ENCODE results near the gene PRPF8. TPM values are rescaled to one million over a fixed set of nuclear protein-coding genes. Genes with fewer than 3 reads are reported as not detected.

Gene PRPF8
- total RNA-seq, 1 experiment from 2014 or later, result 65.7 TPM

DNA sequence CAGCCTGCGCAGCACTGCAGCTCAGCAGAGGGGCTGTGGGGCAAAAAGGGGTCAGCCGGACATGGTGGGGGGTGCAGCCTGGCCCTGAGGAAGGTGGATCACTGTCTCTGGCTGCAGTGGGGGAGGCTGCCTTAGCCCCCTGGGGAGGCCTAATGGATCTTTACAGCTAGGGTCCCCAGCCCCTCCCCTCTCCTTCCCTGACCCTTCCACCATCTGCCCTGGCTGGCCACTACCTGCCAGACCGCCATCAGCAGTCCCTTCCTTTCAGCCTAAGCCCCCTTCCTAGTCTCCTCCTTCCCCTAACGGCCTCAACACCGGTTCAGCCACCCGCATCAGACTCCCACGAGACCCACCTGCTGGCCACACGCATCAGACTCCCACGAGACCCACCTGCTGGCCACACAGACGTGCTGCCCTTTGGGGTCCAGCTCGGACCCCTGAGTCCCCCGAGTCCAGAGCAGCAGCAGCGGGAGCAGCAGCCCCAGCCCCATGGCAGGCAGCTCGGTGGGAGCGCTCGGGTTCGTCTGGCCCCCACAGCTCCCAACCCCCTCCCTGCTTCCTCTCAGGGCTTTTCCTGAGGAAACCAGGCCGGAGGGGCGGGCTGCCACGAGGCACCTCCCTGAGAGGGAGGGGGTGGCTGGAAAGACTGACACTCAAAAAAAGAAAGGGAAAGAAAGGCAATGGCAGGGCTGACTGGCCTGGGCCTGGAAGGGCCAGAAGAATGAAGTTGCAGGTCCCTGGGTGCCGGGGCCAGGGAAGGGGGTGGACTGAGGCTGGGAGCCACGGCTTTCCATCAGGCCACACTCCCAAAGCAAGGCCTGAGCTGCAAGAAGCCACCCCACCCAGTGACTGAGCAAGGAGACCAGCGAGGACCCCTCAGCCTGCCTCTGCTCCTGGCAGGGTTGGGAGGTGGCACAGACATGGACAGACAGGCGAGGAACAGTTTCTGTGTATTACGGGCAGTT, 39.2 kb downstream of the PRPF8 start, which contains the start of gene SCARF1:
TSS of gene SCARF1 (minus strand) at position 526 of the 965 bp plus-strand sequence. CDS start at position 491, 35 bp downstream.
- DNase-seq (ENCODE audit: low read depth), result no peak

DNA sequence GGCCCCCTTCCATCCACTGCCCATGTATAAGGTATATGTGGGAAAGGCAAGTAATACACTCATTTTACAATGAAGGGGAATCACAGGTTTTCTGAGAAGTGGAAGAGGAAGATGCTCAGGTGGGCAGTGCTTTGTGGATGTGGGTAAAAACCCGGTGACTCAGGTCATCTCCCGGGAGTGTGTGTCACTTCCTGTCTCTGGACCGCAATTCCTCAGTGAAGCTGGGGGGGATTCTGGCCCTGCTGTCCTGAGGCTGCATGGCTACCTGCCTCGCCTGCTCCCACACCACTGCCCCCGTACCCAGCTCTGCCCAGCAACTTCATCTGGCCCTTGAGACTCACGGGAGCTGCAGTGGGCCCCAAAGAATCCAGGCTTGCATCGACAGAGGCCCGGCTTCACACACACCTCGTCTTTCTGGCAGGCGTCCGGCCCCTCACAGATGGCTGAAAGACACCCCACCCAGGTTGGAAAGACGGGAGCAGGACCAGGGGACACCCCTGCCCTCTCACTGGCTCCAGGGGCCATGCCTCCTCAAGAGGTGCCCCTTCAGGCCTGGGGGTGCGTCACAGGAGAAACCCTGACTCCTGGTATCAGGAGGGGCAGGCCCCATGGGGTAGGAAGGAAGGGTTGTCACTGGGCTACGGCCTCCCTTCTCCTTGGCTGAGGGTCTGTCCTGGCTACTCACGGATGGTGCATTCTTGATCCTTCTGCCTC, 40.0 kb downstream of the PRPF8 start:
- peak; percentile 41 for DNase-seq (ENCODE audit: low read depth)

DNA sequence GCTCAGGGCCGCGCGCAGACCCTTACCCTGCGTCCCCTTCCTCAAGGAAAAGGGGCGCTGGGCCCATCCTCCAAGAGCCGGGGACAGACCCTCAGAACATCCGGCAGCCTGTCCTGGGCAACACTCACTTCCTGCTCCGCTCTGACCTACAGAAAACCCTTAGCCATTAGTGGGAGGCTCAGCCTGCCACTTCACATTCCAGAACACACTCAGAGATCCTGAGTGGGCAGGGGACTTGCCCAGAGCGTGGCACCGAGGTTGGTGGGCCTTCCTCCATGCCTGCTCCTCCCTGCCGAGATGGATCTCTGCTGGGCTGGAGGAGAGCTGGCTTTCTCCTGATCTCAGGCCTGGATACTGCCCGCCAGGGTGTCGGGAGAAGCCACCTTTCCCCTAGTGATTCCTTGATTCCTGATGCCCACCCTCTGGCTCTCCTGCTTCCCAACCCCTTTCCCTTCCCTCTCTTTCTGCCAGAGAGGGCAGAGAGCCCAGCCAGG, 40.6 kb downstream of the PRPF8 start:
- no peak for DNase-seq (ENCODE audit: low read depth)

DNA sequence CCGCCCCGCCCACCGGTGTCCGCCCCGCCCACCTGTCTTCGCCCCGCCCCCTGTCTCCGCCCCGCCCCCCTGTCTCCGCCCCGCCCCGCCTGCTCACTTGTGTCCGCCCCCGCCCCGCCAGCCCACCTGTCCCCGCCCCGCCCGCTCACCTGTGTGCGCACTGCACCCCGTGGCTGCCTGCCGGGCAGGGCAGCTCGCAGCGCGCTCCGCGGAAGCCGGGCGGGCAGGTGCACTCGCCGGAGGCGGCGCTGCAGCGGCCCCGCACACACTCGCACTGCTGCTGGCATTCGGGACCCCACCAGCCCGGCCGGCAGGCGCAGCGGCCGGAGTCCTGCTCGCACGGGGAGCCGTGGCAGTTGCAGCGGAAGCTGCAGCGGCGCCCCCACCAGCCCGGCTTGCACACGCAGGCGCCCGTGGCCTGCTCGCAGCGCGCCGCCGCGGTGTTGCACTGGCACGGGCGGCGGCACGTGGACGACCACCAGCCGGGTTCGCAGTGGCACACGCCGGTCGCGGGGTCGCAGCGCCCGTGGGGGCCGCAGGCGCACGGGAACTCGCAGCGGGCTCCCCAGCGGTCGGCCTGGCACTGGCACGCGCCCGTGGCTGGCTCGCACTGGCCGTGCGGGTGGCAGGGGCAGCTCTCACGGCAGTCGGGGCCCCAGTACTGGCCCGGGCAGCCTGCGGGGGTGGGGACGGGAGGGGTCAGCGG, 41.2 kb downstream of the PRPF8 start:
- peak; percentile 11 for DNase-seq (ENCODE audit: low read depth)

DNA sequence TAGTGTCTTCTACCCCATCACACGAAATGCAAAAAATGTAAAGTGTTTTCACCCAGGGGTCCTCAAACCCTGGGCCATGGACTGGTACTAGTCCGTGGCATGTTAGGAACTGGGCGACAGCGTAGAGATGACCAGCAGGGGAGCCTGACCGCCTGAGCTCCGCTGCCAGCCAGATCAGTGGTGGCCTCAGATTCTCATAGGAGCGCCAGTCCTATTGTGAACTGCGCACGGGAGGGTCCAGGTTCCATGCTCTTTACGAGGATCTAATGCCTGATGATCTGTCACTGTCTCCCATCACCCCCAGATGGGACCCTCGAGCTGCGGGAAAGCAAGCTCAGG, 43.6 kb downstream of the PRPF8 start:
- no peak for DNase-seq (ENCODE audit: low read depth)

DNA sequence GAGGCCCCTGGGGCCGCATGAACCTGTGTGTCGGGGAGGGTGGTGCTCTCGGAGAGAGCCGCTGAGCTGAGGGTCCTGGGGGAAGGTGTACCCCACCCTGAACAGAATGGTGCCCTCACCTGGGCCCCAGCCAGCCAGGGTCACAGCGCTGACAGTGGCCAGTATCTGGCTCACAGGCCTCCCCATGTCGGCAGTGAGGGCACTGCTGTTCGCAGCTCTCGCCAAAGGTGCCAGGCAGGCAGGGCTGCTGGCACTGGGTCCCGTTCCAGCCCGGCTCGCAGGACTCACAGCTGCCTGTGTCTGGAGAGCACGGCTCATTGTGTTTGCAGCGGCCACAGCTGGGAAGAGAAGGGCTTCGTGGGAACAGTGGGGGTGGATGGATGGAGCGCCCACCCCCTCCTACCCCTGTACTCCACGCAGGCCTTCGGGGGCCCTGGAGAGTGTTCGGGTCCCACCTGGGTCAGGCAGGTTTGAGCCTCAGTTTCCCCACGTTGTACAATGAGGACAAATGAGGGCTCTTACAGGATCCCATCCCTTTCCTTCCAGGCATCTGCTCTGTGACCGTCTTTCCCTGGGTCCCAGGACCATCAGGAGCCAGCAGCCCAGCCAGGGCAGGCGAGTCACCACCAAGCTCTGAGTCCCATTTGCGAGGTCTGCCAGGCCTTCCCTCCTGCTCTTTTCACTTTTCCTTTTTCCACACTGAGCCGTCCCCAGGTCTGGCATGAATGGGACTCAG, 44.2 kb downstream of the PRPF8 start:
- no peak for DNase-seq (ENCODE audit: low read depth)

DNA sequence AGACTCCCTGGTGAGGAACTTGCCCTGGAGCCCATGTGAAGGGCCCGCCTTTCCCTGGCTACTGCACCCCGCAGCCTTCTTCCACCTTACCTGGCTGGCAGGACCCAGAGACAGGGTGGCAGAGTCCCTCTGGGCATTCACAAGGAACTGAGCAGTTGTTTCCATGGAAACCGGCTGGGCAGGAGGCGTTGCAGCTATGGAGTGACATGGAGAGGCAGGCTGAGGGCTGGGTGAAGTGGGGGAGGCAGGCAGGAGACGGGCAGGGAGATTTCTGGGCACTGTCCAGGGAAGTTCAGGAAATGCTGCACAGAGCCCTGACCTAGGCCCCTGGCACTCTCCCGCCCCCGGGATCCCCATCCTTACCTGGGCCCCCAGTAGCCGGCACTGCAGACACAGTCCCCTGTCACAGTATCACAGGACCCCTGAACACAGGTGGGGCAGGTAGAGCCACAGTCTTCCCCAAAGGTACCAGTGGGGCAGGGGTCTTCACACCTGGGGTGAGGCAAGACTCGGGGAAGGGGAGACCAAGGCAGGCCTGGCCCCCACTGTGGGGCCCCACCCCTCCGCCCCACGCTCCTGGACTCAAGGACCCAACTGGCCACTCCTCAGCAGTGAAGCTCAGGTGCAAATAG, 45.0 kb downstream of the PRPF8 start:
- DNase-seq (ENCODE audit: low read depth), result no peak

DNA sequence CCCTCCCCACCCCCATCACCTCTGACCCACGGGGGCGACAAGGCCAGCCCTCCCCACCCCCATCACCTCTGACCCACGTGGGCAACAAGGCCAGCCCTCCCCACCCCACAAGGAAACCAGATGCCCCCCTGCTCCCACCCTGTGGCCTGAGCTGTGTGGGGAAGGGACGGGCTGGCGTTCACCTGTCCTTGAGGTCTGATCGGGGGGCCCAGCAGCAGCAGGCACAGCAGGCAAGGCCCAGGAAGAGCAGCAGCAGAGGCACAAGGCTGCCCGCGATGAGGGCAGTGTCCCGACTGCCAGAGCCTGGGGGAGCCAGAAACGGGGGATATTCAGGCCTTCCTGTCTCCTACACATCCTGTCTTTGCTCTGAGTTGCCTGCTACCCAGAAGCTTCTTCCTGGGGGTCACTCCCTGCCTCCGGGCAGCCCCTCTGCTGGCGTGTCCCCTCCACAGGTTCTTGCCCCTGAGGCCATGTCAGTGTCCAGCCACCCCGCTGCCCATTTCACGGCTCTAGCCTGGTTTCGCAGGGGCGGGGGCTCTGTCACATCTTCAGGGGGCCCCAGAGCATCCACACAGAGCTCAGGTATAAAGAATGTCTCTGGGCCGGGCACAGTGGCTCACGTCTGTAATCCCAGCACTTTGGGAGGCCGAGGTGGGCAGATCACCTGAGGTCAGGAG, 45.9 kb downstream of the PRPF8 start:
- no peak for DNase-seq (ENCODE audit: low read depth)

DNA sequence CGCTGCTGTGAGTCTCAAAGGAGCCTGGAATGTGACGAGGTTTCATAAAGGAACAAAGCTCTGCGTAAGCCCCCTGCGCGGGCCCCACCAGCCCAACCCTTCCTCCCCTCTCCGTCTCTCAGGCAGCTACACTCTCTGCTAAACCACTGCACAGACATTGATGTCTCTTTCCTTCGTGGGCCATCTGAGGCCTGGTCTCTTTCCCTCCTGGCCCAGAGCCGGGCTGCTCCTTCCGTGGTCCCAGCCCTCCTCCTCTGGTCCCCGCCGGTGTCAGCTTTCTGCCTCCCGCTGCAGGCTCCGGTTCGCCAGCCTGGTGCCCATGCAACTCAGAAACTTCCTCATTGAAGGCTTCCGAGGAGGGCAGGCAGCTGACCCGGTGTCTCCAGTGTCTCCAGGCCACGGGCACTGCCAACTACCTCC, 46.5 kb downstream of the PRPF8 start:
- DNase-seq (ENCODE audit: low read depth), result no peak

DNA sequence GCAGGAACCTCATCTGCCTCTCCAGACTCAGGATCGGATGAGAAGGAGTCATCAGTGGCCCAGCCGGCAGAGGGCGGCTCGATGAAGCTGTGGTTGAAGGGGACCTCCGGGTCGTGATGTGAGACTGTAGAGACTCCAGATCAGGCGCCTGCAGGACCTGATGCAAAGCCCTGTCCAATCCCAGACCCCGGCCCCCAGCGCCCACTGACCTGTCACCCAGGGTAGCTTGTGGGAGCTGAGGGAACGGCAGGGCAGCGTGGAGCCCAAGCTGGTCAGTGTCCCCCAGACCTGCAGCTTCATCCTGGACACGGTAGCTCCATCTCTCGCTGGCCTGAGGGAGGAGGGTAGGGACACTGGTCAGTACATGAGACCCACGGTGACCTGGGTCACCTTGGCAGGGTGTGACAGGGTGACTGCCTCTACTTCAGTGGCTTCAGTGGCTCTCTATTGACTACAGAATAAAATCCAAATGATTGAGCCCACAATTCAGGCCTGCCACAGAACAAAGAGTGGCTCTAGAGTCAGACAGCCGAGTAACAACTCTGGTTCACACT, 47.9 kb downstream of the PRPF8 start:
- DNase-seq (ENCODE audit: low read depth), result no peak

DNA sequence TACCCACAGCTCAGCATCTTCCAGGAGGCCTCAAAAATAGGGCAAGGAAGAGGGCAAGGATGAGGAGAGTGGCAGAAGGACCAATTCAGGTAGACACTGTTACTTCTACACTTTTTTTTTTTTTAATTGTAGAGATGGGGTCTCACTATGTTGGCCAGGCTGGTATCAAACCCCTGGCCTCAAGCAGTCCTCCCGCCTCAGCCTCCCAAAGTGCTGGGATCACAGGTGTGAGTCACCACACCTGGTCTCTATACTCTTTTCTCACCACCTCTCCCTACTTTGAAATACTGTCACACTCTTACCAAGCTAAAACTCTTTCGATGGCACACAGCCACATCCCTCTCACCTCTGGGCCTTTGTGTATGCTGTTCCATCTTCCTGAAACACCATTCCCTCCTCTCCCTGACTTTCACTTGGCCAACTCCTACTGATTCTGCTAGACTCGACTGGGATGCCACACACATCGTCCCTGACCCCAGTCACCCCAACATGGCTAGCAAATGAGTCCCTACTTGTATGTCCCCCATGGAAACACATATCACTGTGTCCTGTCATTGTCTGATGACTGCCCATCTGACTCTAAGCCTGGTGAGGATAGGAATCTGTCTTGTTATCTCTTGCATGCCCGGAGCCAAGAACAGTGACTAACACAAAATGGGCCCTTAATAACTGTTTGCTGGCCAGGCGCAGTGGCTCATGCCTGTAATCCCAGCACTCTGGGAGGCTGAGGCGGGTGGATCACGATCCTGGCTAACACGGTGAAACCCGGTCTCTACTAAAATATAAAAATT, 48.8 kb downstream of the PRPF8 start:
- no peak for DNase-seq (ENCODE audit: low read depth)

DNA sequence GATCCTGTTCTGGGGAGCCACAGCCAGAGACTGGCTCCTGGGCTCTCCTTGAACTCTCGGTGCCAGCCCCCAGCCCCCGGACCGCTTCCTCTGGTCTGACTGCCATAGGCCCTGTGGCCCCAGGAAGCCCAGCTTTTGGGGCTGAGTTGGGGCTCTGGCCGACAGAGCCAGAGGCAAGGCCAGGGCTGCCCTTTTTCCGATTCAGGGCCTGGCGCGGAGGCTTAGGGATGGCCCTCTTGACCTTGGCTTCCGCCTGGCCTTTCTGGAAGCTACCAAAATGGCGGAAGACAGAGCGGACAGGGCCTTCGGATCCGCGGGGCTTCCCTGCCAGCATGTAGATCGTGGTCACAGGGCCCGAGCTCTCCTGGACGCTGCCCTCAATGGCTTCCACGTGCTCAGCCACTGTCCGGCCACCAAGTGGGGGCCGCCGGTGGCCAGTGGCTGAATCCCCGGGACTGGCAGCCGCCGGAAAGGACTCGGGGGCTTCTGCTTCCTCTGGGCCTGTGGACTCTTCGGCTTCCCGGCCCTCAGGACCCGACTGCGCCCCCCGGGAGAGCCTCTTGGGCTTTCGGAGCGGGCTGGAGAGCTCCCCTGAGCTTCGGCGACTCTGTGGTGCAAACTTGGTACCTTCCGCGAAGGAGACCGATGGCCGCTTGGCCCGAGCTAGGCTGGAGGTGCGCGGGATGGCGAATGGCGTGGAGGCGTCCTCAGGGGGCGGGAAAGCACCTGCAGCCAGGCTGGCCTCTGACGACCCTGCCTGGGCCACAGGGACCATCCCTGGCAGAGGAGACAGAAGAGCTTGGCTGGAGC, 49.6 kb downstream of the PRPF8 start:
- no peak for DNase-seq (ENCODE audit: low read depth)

DNA sequence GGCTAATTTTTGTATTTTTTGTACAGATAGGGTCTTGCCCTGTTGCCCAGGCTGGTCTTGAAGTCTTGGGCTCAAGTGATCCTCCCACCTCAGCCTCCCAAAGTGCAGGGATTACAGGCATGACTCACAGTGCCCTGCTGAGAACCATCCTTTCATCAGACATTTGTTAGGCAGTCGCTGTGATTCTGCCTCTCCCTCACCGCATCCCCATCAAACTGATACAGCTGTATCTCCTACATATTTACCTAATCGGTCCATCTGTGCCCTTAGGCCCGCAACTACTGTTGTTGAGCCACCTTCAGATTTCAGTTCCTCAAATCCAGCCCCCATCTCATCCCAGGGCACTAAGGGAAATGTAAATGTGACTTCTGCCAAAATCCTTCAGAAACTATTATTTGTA, 54.0 kb downstream of the PRPF8 start:
- DNase-seq (ENCODE audit: low read depth), result no peak

DNA sequence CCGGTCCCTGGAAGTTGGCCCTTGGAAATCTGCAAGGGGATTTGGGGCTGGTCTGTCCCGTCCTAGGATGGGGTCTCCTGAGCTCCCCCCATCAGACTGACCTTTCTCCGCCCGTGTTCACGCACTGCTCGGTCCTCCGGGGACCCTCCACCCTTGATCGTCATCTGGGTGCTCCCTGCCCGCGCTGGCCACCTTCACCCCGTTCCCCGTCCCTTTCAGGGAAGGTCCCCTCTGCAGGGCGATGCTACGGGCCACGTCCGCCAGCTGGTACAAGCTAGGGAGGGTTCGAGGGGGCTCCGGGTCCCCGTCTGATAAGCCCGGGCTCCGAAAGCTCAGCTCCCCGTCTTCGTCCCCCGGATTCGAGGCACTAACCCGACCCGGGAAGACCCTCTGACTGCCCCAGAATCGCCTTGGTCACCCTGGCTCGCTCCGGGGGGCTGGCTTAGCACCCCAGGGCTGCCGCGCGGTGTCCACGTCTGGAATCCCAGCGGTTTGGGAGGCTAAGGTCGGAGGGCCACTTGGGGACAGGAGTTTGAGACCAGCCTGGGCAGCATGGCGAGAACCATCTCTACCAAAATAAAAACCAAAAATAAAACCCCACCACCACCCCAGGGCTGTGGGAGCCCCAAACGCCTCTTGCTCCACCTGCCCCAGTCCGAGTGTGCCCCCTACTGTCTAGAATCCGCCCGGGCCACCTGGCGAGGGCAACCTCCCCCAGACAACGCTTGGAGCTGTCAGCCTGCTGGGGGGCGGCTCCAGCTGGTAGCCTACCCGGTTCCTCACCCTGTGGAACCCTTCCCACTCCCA, 55.0 kb downstream of the PRPF8 start:
- peak; percentile 28 for DNase-seq (ENCODE audit: low read depth)

DNA sequence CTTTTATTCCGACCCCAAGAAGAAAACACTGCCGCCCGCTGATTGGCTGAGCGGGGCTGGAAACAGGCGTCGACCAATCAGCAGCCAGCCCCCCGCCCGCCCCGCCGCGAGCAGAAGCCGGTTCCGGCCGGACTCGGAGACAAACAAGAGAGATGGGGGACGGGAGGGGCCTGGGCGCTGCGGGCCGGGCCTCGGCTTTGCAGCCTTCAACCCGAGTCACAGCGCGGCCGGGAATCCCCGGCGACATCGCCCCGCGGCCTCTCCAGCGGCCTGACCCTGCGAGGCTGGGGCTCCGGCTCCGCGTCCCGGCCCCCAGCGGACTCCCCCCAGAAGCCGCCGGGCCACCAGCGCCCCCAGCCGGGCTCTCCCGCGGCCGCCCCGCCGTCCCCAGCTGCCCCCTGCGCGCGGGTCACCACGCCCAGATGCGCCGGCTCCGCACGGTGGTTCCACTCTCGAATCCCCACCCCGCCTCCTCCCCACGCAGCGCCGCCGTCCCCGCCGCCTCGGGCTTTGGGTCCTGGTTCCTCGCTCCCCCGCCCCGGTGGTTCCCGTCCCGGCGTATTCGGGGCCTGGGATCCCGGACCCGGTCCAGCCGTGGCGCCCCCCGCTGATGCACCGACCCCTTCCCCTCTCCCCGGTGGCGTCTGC, 55.7 kb downstream of the PRPF8 start:
- peak; percentile 86 for DNase-seq (ENCODE audit: low read depth)

DNA sequence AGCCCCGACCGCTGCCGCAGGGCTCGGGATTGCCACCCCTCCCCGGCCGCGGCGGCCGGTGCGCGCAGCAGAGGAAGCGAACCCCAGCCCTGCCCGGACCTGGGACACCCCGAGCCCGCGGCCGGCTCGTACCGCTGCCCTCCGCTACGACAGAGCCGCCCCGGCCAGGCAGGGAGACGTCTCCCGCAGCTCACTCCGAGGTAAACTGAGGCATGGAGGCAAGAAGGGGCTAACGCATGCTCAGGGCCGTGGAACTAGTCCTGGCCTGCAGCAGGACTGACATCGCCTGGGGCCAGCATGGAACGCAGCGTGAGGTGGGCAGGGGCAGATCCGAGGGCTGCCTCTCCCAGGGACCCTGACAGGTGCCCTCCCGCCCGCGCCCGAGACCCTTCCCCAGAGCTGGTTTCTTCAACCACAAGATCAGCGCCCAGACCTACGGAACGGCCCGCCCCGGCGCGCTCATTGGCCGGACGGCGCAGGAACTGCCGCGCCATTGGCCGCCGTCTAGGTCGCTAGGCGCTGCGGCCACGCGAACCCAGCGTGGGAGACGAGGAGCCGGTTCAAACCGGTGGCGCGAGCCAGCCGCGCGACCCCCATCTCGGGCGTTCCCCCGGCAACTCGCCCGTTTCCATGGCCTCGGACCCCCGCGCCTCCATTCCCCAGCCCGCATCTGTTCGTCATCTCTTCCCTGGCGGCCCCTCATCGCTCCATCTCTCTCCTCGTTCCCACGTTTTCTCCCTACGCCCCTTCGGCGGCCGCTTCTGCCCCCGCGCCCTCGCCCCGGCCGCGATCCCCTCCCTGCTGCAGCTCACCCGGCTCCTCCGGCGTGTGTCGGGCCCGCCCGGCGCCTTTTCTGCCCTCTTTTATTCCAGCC, 56.4 kb downstream of the PRPF8 start, which contains the start of gene SLC43A2:
TSS of gene SLC43A2 (minus strand) at position 853 of the 874 bp plus-strand sequence. CDS start 960 bp downstream, outside the sequence.
- DNase-seq (ENCODE audit: low read depth), result peak; percentile 65
